Chondrocyte (in vitro differentiated cells): ENCODE data around the gene IAPP. TPM values are rescaled to one million over a fixed set of nuclear protein-coding genes. Genes with fewer than 3 reads are reported as not detected.

Experiments used
- DNase-seq: peaks from one replicate; pipeline ENCODE4 v3.0.0; 2021; ENCODE audit warnings: mixed read lengths, low spot score
- H3K27ac Mint-ChIP-seq: one replicate; pipeline ENCODE4 v1.8.0; 2021; ENCODE audit warnings: mild to moderate bottlenecking, moderate library complexity, mixed read lengths; ENCODE audit not compliant: unreplicated experiment
- H3K27me3 Mint-ChIP-seq: 2 replicates; pipeline ENCODE4 v1.8.0; 2021; ENCODE audit warnings: low read depth, mixed read lengths
- H3K36me3 Mint-ChIP-seq: 2 replicates; pipeline ENCODE4 v1.8.0; 2021; ENCODE audit warnings: low read depth, mixed read lengths
- H3K4me1 Mint-ChIP-seq: 2 replicates; pipeline ENCODE4 v1.8.0; 2021; ENCODE audit warnings: low read depth, mild to moderate bottlenecking, mixed read lengths
- H3K4me3 Mint-ChIP-seq: one replicate; pipeline ENCODE4 v1.8.0; 2021; ENCODE audit warnings: mild to moderate bottlenecking, moderate library complexity, mixed read lengths; ENCODE audit not compliant: unreplicated experiment
- H3K9me3 Mint-ChIP-seq: 2 replicates; pipeline ENCODE4 v1.8.0; 2021; ENCODE audit warnings: low read depth, mixed read lengths
- CTCF ChIP-seq: fragments of 200-600 bp; sonication (generic); IDR thresholded peaks from 2 replicates; pipeline ENCODE4 v1.5.0; 2021; ENCODE audit warnings: antibody characterized with exemption, mild to moderate bottlenecking, moderate library complexity
- total RNA-seq: library from RNA; stranded (reverse); gene quantifications from 3 replicates; pipeline ENCODE4 v1.2.1, GENCODE V29; 2021

Gene IAPP
- total RNA-seq, 1 donor from 2014 or later, result not detected

DNA sequence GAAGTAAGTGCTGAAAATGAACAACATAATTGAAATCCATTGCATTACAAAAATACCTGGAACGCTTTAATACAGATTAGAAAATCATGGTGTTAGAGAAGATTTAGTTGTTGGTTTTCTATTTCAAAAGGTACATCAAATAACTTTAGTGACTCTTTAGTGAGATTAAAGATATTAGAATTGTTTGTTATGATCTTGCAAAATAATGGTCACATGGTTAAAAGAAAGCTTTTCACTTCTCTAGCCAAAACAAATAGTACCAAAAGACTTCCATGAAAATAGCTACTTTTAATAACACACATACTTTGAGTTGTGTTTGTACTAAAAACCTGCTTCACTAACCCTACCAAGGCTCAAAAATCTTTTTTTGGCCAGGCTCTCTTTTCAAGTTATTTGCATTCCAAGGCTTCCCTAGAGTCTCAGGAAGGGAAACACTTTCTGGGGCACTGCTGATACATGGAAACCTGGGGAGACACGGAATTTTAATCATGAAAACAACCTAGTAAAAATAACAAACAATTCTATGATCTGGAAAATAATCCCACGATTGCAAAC lies 37.9 kb upstream of the IAPP start, which contains the start of gene SLCO1A2:
Gene SLCO1A2 (minus strand): TSS at position 147 of the 555 bp plus-strand sequence. CDS start 270 bp downstream, outside the sequence.
- no peak within 1 kb of the TSS for H3K27ac Mint-ChIP-seq
- peaks cover 17% of the 10 kb centered on the region for H3K9me3 Mint-ChIP-seq
- no peak within 1 kb of the TSS for H3K4me3 Mint-ChIP-seq
- peaks cover 5% of the 10 kb centered on the region for H3K4me1 Mint-ChIP-seq
- no peak for TF ChIP-seq CTCF
- no peaks in the 10 kb centered on the region for H3K27me3 Mint-ChIP-seq
- no peak for DNase-seq
- no peaks in the 10 kb centered on the region for H3K36me3 Mint-ChIP-seq

GRCh38 chr12:21336656-21337055 lies 36.0 kb upstream of the IAPP start:
- no peak for DNase-seq
- H3K4me3 Mint-ChIP-seq, result no peak overlapping the region
- no peaks in the 10 kb centered on the region for H3K27me3 Mint-ChIP-seq

GRCh38 chr12:21337453-21337852 lies 35.2 kb upstream of the IAPP start:
- no peak overlapping the region for H3K4me3 Mint-ChIP-seq
- DNase-seq, result no peak
- TF ChIP-seq CTCF, result no peak

More at GRCh38 chr12:21336656-21337055, 36.0 kb upstream of the IAPP start:
- Mint-ChIP-seq H3K9me3 (peaks cover 7% of the 10 kb centered on the region), H3K27ac (no peak overlapping the region), H3K4me1 (peaks cover 5% of the 10 kb centered on the region), H3K36me3 (no peaks in the 10 kb centered on the region)
- no peak for TF ChIP-seq CTCF

DNA sequence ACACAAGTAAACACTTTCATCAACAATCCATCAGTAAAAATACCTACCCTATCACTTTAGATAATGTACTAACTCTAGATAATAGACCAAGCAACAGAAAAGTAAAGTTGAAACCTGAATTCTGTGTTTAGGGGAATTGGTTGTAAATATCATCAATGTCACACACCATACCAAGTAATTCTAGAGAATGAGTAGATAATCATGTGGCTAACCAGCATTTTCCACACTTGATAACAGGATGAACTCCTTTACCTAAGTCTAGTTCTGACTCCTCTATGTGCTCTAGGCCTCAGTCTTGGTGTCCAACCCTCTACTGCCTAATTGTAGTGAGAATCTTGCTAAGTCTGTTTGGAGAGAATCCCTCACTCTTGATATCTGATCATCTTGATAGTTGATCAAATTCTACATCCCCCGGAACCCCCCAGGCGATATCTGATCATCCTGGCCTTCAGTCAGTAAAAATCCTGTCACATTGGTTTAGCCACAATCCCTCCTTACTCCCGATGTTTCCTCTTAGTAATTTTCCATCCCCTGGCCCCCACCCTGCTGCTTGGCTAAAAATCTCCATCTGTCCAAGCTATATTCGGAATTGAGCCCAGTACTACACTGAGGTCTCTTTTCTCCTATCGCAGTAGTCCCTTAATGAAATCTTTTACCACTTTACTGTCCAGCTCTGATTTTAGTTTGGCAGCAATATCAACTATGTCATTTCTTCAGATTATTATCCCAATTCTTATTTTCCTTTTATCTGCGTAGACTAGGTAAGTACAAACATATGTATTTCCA lies 34.5 kb upstream of the IAPP start:
- Mint-ChIP-seq H3K9me3 (no peaks in the 10 kb centered on the region), H3K27me3 (peaks cover 2% of the 10 kb centered on the region), H3K4me3 (no peak overlapping the region), H3K36me3 (no peaks in the 10 kb centered on the region), H3K4me1 (peaks cover 5% of the 10 kb centered on the region), H3K27ac (no peak overlapping the region)
- no peak for DNase-seq
- TF ChIP-seq CTCF, result no peak

More at GRCh38 chr12:21337453-21337852, 35.2 kb upstream of the IAPP start:
- Mint-ChIP-seq H3K27me3 (no peaks in the 10 kb centered on the region), H3K36me3 (no peaks in the 10 kb centered on the region), H3K27ac (no peak overlapping the region), H3K4me1 (peaks cover 5% of the 10 kb centered on the region), H3K9me3 (no peaks in the 10 kb centered on the region)

DNA sequence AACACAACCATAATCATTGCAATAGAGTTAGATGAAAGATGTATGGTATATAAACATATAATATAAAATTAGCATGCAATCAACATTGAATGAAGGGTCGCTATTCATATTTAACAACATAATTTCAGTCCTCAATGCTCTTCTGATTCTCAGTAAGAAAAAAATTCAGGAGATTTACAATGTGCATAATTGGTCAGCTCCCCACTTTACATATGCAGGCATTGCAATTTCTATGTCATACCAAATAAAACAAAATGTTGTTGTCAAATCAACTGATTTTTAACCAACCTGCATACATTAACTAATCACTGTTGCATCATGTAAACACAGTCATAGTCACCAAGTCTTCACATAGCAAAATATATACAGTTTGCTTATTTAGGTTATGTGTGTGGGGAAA lies 32.8 kb upstream of the IAPP start:
- H3K27ac Mint-ChIP-seq, result no peak overlapping the region
- TF ChIP-seq CTCF, result no peak
- no peaks in the 10 kb centered on the region for H3K9me3 Mint-ChIP-seq
- no peaks in the 10 kb centered on the region for H3K36me3 Mint-ChIP-seq
- peaks cover 2% of the 10 kb centered on the region for H3K27me3 Mint-ChIP-seq
- no peak for DNase-seq
- H3K4me3 Mint-ChIP-seq, result no peak overlapping the region
- H3K4me1 Mint-ChIP-seq, result peaks cover 3% of the 10 kb centered on the region
